ENCODE data around the gene CADM1.

- TF ChIP-seq CTCF (IDR thresholded peaks at IDR 0.05): no peak
- no peak for TF ChIP-seq POLR2A (IDR thresholded peaks at IDR 0.05)
- TF ChIP-seq POLR2AphosphoS5 (IDR thresholded peaks at IDR 0.05): no peak
These were observed 379.4 kb downstream of the CADM1 start for GRCh38 chr11:115124786-115125185.
